Prostate gland (tissue), 2 donors: ENCODE data around the gene CCSER1.

Source experiments
- CTCF ChIP-seq, 4 experiments: fragments of 200-600 bp in 2 of 4; fragments of 450-650 bp in 2 of 4; sonication (generic) in 2 of 4; IDR thresholded peaks; 1 replicate in 3 of 4; 2 replicates in 1 of 4; pipeline ENCODE4 v1.5.1; 2016 to 2019; ENCODE audit warnings: antibody characterized with exemption in 4 of 4, mild to moderate bottlenecking in 2 of 4, moderate library complexity in 2 of 4
- POLR2A ChIP-seq: fragments of 450-650 bp; IDR thresholded peaks from one replicate; pipeline ENCODE4 v1.6.1; 2016; ENCODE audit warnings: antibody characterized with exemption, mild to moderate bottlenecking

GRCh38 chr4:91037951-91038350 is 910.8 kb downstream of the CCSER1 start:
- TF ChIP-seq CTCF (IDR thresholded peaks at IDR 0.05) (no peak), POLR2A (no peak)
